Stimulated activated CD4-positive, alpha-beta T cell treated with anti-CD3 and anti-CD28 coated beads, Interleukin-15, amount 100 ng/mL, for 1 hour (primary cell): ENCODE results near the gene LRRC18.

Experiments used
- DNase-seq, 2 donors: peaks; one replicate each; pipeline ENCODE4 v3.0.0-alpha.2; 2020; ENCODE audit warnings: low read depth in 1 of 2, low spot score in 1 of 2

Gene LRRC18

DNA sequence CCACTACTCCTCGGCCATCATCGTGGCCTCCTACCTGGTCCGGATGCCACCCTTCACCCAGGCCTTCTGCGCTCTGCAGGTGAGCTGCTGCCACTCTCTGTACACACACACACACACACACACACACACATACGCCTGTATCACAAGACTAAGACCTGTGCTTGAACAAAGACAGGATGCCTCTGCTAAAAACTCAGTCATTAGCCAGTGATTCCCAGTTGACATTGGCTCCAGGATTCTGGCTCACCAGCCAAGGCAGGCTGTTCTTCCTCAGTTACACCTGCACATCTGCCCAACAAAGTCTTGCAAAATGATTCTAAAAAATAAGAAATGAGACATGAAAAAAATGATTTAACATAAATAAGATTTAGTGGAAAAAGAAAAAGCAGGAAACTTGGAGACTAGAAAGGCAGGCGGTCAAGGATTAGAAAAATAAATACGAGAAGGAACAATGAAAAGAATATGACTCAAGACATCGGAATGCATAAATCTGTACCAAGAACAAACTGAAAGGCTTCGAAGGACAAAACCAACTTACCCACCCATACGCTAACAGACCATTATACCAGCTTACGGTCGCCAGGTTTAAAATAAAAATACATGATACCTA, 7.4 kb upstream of the LRRC18 start:
- DNase-seq: no peak

DNA sequence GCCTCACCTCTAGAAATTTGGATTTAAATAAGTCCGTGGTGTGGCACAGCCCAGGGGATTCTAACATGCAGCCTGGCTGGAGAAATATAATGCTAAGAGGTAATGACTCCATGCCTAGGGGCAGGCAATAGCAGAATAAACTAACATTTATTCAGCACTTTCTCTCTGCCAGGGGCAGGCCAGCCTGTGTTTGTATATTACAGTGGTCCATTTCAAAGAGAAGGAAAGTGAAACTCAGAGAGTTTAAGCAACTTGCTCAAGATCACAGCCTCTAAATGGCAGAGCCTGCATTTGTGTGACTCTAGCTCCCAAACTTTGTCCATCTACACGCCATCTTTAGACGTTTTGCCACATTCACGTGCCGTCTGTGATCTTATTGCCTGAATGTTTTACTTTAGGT, 6.7 kb upstream of the LRRC18 start:
- no peak for DNase-seq

DNA sequence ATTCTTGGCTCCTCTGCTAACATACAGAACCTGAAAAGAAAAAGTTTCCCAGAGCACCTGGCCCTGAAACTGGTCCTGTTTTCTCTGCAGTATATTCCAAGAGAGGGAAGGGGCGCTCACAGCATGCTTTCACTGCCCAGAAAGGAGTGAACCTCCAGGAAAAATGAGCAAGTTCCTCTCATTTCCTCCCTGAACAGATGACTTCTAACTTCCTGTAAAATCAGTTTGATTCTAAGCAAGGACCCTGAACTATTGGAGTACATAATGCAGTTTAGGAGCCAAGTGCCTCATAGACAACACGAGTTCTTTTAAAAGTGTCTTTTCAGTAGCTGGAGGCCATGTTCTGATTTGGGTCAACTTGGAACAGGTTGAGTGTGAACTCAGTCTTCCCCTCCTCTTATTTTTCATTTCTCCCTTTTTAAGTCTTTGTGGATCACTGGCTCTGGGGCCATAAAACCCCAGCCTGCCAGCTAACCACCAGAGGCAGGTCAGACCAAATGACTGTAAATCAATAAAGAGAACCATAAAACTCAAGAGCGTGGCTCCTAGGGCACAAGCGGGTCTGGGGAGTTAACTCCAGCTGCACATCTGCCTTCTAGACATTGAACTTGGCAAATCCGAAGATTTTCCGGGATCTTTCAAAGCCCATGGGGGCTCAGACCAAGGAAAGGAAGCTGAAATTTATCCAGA, 5.9 kb upstream of the LRRC18 start:
- DNase-seq: no peak

DNA sequence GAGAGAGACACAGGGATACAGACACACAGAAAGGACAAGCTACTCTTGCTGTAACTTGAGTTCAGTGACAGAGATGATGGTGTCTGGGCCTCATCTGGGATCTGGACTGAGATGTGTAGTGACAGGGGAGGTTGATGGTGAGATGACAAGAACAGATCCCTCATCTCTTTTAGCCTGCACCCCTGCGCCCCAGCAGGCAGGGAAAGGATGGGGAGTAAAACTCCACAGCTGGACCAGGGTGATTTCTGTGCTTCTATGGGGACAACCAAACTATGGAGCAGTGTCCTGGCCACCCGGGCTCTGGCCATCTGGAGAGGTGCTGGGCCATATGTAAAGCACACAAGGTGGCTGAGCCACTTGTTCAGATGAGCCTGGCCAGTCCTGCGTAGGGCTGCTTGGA, 4.5 kb upstream of the LRRC18 start:
- no peak for DNase-seq

DNA sequence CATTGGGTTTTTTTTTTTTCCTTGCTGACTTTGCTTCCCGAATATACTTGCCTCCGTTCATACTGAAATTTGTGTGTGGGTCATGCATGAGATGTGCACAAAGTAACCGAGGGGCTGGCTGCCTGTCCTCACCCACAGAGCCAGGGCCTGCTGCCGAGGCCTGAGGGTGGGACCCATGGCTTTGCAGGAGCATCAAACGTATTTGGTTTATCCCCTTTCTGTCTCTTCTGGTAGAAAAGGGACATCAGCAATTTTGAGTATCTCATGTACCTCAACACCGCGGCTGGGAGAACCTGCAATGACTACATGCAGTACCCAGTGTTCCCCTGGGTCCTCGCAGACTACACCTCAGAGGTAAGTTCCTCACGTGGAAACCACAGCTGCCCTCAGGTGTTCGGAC, 3.5 kb upstream of the LRRC18 start:
- DNase-seq: no peak

DNA sequence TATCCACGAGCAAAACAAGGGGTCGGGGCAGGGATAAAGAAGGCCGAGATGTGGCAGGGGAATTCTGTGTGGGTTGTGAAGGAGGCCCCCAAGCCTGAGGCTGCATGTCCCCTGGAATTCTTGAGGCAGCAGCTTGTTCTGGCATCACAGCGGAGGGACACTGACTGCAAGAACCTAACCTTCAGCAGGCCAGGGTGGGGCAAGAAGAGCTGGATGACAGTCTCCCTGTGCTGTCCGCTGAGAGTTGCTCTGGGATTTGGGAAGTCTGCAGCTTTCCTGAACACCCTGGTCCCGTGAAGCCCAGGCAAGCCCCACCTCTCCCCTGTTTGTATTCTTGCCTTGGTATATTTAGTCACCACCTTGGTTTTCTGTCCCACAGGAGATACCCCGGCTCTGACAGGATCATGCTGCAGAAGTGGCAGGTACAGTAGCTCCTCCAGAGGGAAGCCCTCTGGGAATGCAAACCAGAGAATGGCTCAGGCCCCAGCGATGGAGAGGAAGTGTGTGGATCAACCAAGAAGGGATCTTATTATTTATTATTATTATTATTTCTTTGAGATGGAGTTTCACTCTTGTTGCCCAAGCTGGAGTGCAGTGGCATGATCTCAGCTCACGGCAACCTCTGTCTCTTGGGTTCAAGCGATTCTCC, 1.9 kb upstream of the LRRC18 start:
- no peak for DNase-seq

DNA sequence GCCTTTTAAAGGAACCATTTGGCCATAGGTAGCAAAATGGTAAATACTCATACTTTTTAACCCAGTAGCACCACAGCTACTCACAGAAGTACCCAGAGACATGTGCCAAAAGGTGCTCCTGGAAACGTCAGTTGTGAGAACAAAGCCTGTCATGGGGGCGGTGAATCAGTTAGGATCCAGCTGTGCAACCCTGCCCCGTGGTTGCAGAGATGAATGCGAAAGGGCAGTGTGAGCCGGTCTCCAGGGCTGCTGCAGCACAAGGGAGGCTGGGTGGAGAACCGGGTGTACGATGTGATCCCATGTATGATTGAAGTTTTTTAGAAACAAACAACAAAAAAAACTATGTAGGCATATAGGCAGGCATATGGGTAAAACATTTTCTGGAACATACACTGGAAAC, 1.3 kb upstream of the LRRC18 start:
- no peak for DNase-seq

DNA sequence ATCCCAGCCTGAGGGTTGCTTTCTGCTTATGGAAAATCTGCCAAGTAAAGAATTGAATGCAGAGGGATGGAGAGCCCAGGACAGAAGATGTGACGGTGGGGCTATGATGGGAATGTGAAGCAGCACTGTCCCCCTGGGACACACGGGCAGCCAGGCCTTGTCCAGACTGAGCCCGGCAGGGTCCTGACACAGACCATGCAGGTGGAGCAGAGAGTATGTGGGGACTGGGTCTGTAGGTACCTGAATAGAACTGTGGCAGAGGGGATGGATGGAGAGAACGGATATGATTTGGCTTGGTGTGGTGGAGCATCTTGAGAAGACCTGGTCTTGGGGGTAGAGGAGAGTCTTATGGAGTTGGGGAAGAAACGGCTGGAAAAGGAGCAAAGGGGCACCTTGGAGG, 732 bp upstream of the LRRC18 start:
- no peak for DNase-seq

DNA sequence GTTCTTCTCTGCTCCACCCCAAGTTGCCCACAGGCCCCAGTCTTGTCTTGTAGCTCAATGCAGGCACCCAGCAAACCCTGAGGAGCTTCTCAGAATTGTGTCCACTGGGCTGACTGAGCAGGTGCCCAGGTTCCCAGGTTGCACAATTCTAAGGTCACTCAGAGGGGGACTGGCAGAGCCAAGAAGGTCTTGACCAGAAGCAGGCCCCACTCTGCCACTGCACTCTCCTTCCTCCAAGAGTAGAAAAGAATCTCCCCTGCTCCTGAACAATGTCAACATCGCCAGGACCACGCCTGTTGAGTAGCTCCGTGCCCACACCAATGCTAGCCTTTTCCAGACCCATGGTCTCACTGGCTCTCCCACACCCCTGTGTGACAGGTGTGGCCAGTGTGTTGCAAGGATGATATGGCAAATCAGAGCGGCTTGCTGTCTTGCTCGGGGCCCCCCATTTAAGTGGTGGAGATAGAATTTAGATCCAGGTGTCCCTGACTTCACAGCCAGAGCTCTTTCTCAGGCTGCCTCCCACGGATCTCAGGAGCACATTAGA, 577 bp downstream of the LRRC18 start:
- no peak for DNase-seq

DNA sequence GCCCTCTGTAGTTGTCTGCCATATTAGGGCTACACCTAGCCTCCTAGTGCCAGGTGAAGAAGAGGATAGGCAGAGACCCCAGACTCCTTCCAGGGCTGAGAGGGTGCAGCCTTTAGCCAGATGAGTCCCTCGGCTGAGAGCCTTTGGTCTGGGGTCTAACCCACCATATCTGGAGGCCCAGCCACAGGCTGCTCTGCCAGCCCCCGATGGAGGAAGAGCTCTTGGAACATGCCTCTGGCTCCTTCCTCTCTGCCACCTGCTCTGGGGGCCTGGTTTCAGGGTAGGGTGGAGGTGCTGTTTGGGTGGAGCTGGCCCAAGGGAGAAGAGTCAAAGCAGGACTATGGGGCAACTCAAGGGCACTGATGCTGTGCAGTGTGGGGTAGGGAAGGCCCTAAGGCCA, 1.4 kb downstream of the LRRC18 start:
- DNase-seq: no peak

DNA sequence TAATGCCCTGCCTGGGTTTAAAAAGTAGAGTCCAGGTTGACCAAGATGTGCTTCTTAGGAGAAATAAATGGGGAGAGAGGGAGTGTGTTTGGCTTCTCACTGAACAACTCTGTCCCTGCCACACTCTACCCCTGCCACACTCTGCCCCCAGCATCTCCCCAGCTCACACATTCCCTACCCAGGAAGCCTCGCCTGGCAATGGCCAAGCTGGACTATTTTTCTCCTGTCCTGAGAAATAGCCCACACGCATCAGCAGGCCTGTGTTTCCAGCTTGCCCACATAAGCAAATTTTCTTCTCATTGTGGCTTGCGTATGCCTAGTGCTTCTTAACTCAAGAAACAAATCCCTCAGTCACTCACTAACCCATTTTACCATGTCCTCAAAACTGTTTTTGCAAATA, 1.8 kb downstream of the LRRC18 start:
- no peak for DNase-seq

DNA sequence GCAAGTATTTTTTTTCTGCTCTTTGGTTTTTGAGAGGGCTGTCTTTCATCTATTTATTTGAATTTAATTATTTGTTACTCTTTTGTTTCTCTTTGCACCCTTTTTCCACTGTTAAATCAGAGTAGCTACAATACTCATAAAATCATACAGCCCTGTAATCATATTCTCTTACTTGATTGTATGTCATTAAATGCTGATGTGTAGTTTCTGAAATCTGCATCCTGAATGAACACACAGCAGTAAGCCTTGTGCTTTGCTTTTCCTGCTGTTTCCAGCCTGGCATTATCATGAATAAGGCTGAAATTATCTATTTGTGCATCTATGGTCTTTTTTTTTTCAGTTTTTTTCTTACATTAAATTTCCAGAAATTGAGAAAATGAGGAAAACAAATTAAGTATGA, 4.1 kb downstream of the LRRC18 start:
- DNase-seq: no peak

DNA sequence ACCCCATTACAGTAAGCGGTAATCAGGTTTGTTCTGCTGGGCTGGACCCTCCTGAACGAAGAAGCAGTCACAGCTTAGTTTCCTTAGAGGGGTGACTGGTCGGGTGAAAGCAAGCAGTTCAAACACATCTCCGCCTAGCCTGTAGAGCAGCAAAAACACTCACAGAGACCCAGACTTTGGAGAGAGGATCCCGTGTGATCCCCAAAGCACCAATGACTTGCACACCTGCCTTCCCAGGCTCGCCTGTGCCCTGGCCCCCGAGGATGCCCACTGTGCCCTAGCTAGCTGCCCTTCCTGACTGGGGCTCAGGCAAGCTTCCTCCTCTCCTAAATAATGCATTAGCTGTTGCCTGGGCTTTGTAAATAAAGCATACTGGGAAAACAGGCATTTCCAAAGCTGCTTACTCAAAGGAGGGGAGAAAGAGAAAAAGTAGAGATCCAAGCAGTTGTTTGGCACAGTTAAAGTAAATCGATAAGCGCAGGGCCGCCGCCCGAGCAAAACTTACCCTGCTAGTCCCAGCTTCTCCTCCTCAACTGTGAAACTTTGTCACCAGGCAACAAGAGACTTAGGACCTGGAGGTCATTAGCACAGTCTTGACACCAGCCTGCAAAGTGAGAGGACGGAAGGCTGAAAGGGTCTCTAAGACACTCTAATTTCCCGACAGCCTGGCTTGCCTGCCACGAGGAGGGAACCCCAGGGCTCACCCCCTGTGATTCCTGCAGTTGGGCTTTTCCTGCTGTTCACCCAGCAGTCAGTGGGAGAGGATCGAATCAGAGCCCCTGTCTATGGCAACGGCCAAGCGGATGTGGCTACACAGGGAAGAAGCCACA, 4.8 kb downstream of the LRRC18 start:
- DNase-seq: no peak

DNA sequence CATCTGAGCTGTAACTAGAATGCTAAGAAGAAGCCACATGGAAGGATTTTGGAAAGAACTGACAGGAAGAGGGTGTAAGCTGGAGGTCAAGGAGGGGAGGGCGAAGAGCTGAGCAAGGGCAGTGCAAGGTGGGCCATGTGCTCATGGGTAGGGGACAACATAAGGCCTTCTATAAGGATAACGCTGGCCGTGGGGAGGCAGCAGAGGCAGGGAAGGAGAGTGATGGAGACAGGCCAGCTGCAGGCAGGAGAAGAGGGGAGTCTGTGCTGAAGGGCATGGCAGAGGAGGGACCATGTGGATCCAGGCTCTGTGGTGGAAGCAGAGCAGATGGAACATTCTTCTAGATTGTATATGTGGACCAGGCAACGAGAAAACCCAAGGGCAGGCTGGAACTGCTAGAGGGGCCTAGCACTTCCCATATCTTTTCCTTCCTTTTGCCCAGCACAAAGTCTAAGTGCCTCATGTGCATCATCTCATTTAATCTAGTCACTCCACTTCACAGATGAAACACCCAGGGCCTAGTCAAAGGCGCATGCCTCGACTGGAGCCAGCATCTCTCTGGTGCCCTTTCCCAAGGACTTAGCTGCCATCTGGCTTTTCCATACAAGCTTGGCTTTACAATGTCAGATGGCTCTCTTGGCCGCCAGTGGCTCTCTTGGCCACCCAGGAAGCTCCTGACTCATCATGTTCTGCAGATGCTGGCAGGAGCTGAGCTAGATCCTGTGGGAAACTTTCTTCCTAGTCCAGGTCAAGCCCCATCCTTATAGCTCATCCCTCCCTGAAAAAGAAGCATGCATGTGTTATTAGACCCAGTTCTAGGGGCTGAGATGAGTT, 6.6 kb downstream of the LRRC18 start:
- no peak for DNase-seq

DNA sequence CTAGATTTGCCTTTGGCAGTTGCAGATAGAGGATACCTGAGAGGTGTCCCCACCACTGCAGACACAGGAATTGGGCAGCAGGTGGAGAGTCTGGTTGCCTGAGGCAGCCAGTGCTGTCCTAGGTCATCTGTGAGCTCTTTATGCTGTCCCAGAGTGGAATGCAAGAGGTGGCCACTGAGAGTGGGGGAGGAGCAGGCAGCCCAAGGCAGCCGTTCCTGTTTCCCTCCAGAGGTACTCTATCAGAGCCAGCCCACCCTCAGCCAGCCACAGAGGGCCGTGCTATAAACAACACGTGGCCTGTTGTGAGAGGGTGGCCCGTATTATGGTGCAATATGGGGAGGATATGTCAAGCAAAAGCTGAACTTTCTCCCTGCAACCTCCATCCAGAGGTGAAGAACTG, 8.5 kb downstream of the LRRC18 start:
- no peak for DNase-seq

DNA sequence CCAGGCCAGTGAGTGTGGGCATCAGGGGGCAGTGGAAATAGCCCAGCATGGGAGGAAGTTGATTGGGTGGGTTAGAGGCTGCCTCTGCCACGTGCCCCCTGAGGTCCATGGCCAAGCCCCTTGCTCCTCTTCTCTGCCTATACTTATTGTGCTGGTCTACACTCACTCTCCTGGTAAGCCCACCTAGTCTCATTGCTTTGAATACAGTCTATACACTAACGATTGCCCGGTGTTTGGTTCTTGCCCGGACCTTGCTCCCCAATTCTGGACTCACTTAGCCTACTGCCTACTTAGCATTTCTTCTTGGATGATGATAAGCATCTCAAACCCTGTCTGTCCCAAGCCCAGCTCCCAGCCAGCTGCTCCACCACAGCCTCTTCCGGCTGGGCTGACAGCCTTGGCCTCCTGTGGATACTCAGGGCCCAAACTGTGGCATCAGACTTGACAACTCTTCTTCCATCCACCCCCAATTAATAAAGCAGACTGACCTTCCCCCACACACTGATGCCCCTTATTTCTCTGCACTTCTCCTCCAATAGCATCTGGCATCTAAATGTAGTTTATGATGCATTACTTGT, 10.1 kb downstream of the LRRC18 start:
- DNase-seq: no peak

DNA sequence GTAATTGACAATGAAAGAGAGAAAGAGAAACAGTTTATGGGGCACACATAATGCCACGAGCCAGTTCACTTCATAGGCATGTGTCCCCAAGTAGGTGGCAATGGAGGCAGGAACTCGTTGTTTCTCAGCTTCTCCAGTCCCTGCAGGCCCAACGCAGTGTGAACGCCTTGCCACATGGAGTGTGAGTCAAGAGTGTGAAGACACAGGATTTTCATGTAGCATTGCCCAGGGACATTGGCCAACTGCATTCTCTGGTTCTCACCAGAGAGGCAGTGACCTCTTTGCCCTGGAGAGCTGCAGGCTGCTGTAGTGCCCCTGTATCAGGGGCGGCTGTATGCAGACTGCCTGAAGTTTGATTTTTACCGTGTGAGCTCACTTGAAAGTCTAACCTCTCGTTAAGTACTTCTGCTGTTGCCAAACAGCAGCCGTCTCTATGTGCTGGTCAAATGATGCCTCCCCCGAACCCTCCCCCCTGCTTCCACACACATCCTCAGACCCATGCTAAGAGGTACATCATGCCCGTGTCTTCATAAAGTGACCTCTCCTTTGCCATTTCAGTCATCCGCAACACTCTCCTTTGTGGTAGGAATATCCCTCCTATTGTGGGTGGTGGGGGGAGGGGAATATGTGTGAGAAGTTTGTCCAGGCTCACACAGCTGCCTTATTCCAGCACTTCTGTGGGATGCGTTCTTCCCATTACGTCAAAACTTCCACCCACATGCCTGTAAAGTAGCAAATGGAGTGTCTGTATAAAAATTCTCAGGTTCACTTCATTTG, 12.7 kb downstream of the LRRC18 start:
- no peak for DNase-seq

DNA sequence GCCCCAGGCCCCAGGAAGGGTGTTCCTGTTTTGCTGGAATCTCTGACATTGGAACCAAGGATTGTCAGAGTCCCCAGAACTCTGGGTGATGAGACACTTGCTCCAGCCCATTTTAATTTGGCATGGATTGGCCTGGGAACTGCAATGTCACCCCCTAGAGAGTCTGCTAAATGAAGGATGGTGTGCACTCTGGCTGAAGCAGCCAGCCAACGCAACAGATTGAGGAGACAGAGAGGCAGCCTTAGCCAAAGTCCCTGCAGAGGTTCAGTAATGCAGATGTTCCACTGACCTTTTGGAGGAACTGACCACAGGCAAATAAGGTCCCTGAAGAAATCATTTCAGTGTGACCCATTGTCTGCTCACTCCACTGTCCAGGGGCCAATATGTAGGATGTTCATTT, 13.4 kb downstream of the LRRC18 start:
- no peak for DNase-seq

DNA sequence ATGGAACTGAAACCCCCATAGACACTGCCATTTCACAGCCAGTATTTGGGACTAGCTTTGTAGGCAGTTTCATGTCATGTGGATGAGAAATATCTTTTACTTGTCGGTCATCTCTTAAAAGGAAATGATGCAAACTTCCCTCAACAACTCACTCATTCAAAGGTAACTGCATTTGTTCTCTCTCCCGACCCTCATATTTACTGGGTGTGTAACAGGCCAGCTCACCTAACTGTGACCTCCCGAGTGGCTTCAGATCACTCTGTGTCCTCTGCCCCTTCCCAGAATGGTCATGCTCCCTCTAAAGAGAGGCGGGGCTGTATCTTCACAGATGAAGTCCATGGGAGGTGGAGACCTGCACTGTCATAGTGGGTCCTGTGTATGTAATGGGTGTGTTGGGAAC, 14.7 kb downstream of the LRRC18 start:
- DNase-seq: no peak

DNA sequence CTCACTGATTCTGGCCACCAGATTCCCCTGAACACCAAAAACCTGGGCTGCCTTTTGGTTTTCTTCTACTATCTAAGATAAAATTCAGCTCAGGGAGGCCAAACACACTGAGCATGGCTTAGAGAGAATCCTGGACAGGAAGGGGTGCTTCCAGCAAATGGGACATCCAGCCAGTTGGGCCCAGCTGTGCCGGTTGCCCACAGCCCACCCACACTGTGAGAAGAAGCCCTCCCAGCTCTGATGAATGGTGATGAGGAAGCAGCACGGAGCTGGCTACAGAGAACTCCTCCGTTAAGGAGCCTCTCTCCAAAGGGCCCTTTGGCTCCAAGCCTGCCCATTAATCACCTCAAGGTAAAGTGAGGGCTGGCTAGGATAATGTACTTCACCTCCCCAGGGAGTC, 15.9 kb downstream of the LRRC18 start:
- DNase-seq: no peak
